Astrocyte (in vitro differentiated cells and primary cell): Measurements from ENCODE around the gene ARHGAP25. TPM values are rescaled to one million over a fixed set of nuclear protein-coding genes. Genes with fewer than 3 reads are reported as not detected.
"Not testable (repeated sequence)": the region's sequence is repeated elsewhere in the genome, so short reads cannot be mapped to it uniquely, and the experiment has no call there.

ENCODE experiments used
- DNase-seq: peaks from one replicate; pipeline ENCODE4 v3.0.0-alpha.2; 2010; ENCODE audit warnings: low read depth
- FAIRE-seq: peaks from 2 replicates; lab custom pipeline; 2011; peaks lifted over from hg19 to GRCh38; lab: Jason Lieb, UNC
- H2AFZ ChIP-seq: 2 replicates; pipeline ENCODE4 v1.6.0; 2012; ENCODE audit warnings: low read depth, low read length, inconsistent platforms
- H3K27ac ChIP-seq: 2 replicates; pipeline ENCODE4 v1.5.1; 2011; ENCODE audit warnings: low read depth, low read length, inconsistent platforms
- H3K27me3 ChIP-seq: 2 replicates; pipeline ENCODE4 v1.6.0; 2011; ENCODE audit warnings: low read length, inconsistent platforms; ENCODE audit not compliant: insufficient read depth
- H3K36me3 ChIP-seq: 2 replicates; pipeline ENCODE4 v1.5.1; 2011; ENCODE audit warnings: low read length, inconsistent platforms; ENCODE audit not compliant: insufficient read depth
- H3K4me1 ChIP-seq: 2 replicates; pipeline ENCODE4 v1.5.1; 2011; ENCODE audit warnings: low read length, inconsistent platforms; ENCODE audit not compliant: insufficient read depth
- H3K4me2 ChIP-seq: 2 replicates; pipeline ENCODE4 v1.6.0; 2012; ENCODE audit warnings: low read length, inconsistent platforms
- H3K4me3 ChIP-seq: 2 replicates; pipeline ENCODE4 v1.5.1; 2011; ENCODE audit warnings: low read depth, mild to moderate bottlenecking, low read length, inconsistent platforms; ENCODE audit not compliant: insufficient read depth
- H3K79me2 ChIP-seq: 2 replicates; pipeline ENCODE4 v1.6.0; 2012; ENCODE audit warnings: mild to moderate bottlenecking, low read length, inconsistent platforms; ENCODE audit not compliant: insufficient read depth
- H3K9ac ChIP-seq: 2 replicates; pipeline ENCODE4 v1.6.0; 2012; ENCODE audit warnings: mild to moderate bottlenecking, low read length, inconsistent platforms
- H3K9me3 ChIP-seq: 2 replicates; pipeline ENCODE4 v1.5.1; 2012; ENCODE audit warnings: low read depth, mild to moderate bottlenecking, low read length, inconsistent platforms; ENCODE audit not compliant: insufficient read depth
- H4K20me1 ChIP-seq: 2 replicates; pipeline ENCODE4 v1.6.0; 2012; ENCODE audit warnings: low read length, inconsistent platforms; ENCODE audit not compliant: insufficient read depth
- H3K27ac Mint-ChIP-seq: one replicate; pipeline ENCODE4 v1.8.0; 2021; ENCODE audit warnings: mild to moderate bottlenecking, mixed read lengths; ENCODE audit not compliant: unreplicated experiment
- H3K27me3 Mint-ChIP-seq: one replicate; pipeline ENCODE4 v1.8.0; 2021; ENCODE audit warnings: low read depth, mixed read lengths; ENCODE audit not compliant: unreplicated experiment
- H3K36me3 Mint-ChIP-seq: one replicate; pipeline ENCODE4 v1.8.0; 2021; ENCODE audit warnings: low read depth, mixed read lengths; ENCODE audit not compliant: unreplicated experiment
- H3K4me1 Mint-ChIP-seq: one replicate; pipeline ENCODE4 v1.8.0; 2021; ENCODE audit warnings: low read depth, mixed read lengths; ENCODE audit not compliant: unreplicated experiment
- H3K4me3 Mint-ChIP-seq: one replicate; pipeline ENCODE4 v1.8.0; 2021; ENCODE audit warnings: mild to moderate bottlenecking, moderate library complexity, mixed read lengths; ENCODE audit not compliant: unreplicated experiment
- H3K9me3 Mint-ChIP-seq: one replicate; pipeline ENCODE4 v1.8.0; 2021; ENCODE audit warnings: mild to moderate bottlenecking, mixed read lengths; ENCODE audit not compliant: unreplicated experiment
- EZH2 ChIP-seq: IDR thresholded peaks from 2 replicates; pipeline ENCODE4 v1.6.1; 2012; ENCODE audit warnings: mild to moderate bottlenecking, low read length, inconsistent platforms; ENCODE audit not compliant: insufficient read depth
- total RNA-seq: library from RNA; stranded (reverse); gene quantifications from 2 replicates; pipeline ENCODE4 v1.2.1, GENCODE V29; 2021
- TF ChIP-seq, protein P1 (sequence below): IDR thresholded peaks from 2 replicates; pipeline ENCODE4 v1.5.1; 2011; ENCODE audit warnings: low read depth, mild to moderate bottlenecking, inconsistent platforms, low read length, moderate library complexity; ENCODE audit not compliant: insufficient read depth

ARHGAP25 gene
- total RNA-seq, 1 donor from 2014 or later, result 0.30 TPM

DNA sequence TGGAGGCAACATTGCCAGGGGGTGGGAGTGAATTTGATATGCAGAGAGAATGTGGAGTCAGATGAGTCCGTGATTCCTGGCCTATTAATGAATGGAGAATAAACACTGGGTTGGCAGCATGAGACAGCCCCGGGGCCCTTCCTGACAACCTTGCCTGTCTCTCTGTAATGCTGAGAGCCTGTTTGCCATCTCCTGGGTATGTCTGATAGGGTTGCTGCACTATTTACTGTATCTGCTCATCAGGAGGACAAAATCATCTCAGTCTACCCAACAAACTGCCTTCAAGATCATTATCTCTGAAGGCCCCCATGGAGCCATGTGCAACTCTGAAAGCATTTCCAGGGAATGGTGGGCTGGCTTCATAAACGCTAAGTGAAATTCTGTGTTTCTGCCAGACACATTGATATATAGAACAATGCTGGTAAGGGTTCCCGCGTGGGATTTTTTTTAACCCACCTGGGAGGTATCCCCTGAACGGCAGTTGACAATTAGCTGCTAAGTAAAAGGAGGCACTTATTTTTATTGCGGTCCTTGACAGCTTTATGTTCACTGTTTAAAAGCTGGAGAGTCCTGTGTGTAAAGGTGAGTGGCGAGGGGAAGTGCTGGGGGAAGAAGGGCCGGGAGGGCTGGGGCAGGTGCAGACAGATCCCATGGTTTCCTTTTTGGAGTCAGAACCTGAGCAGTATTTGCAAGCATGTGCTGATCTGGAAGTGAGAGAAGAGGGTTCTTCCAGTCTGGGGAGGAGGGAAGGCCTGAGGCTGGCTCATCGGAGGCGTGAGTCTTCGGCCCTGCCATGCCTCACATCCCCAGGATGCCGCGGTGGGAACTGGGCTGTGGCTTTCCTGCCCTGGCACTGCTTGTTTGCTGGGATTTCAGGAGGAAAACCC is 64.8 kb downstream of the ARHGAP25 start:
- Histone ChIP-seq H4K20me1 (no peaks in the 10 kb centered on the region), H3K9ac (no peak overlapping the region), H3K79me2 (no peaks in the 10 kb centered on the region), H3K27ac (no peak overlapping the region), H3K36me3 (no peaks in the 10 kb centered on the region), H3K4me3 (no peak overlapping the region), H2AFZ (no peak overlapping the region), H3K4me2 (no peak overlapping the region), H3K9me3 (no peaks in the 10 kb centered on the region), H3K4me1 (no peaks in the 10 kb centered on the region), H3K27me3 (peaks cover 4% of the 10 kb centered on the region)
- no peak for DNase-seq
- Mint-ChIP-seq H3K27ac (no peak overlapping the region), H3K36me3 (peaks cover 4% of the 10 kb centered on the region), H3K9me3 (peaks cover 9% of the 10 kb centered on the region), H3K27me3 (peaks cover 6% of the 10 kb centered on the region), H3K4me1 (no peaks in the 10 kb centered on the region), H3K4me3 (no peak overlapping the region)
- FAIRE-seq, result no peak
- no peak for TF ChIP-seq EZH2
- TF ChIP-seq, protein P1, sequence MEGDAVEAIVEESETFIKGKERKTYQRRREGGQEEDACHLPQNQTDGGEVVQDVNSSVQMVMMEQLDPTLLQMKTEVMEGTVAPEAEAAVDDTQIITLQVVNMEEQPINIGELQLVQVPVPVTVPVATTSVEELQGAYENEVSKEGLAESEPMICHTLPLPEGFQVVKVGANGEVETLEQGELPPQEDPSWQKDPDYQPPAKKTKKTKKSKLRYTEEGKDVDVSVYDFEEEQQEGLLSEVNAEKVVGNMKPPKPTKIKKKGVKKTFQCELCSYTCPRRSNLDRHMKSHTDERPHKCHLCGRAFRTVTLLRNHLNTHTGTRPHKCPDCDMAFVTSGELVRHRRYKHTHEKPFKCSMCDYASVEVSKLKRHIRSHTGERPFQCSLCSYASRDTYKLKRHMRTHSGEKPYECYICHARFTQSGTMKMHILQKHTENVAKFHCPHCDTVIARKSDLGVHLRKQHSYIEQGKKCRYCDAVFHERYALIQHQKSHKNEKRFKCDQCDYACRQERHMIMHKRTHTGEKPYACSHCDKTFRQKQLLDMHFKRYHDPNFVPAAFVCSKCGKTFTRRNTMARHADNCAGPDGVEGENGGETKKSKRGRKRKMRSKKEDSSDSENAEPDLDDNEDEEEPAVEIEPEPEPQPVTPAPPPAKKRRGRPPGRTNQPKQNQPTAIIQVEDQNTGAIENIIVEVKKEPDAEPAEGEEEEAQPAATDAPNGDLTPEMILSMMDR, result no peak

DNA sequence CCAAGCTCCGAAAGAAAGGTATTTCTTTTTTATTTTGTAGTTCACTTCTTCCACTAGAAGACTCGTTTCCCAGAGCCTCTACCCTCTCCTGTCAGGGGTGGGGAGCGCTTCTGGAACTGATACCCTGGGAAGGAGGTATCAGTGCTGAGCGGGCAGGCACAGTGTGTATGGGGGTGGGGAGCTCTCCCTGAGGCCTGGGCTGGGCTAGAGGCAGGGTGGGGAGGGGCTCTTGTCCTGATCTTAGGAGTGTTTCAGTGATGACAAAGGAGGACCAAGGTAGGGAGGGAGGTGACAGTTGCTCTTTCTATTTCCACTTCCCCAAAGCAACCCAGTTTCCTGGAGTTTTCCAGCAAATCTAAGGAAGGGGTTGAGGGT is 65.4 kb downstream of the ARHGAP25 start:
- H3K4me1 ChIP-seq, result no peaks in the 10 kb centered on the region
- H3K9ac ChIP-seq, result no peak overlapping the region
- H3K79me2 ChIP-seq, result no peaks in the 10 kb centered on the region
- Mint-ChIP-seq H3K36me3 (peaks cover 4% of the 10 kb centered on the region), H3K27me3 (peaks cover 12% of the 10 kb centered on the region), H3K4me1 (no peaks in the 10 kb centered on the region), H3K27ac (no peak overlapping the region), H3K9me3 (peaks cover 9% of the 10 kb centered on the region), H3K4me3 (no peak overlapping the region)
- DNase-seq, result no peak
- TF ChIP-seq, protein P1, result no peak
- no peak for TF ChIP-seq EZH2
- no peak for FAIRE-seq
- H3K4me2 ChIP-seq, result no peak overlapping the region
- no peak overlapping the region for H2AFZ ChIP-seq
- no peaks in the 10 kb centered on the region for H3K9me3 ChIP-seq
- H3K4me3 ChIP-seq, result no peak overlapping the region
- H4K20me1 ChIP-seq, result no peaks in the 10 kb centered on the region
- peaks cover 4% of the 10 kb centered on the region for H3K27me3 ChIP-seq
- no peak overlapping the region for H3K27ac ChIP-seq
- H3K36me3 ChIP-seq, result no peaks in the 10 kb centered on the region

DNA sequence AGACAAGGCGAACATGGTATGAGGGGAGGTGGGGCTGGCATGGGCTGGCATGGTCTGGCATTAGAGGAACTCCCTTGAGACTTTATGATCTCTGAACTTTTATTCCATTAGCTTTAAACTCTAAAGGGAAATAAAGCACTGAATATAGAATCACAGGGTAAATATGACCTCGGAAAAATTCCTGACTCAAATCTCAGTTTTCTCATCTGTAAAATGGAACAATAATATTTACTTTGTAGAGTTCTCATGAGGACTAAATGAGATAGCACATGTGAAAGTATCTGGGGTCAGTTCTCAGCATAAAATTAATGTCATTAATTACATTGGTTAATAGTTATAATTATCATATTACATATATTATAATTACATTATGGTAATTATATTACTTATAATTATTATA is 65.9 kb downstream of the ARHGAP25 start:
- H3K4me1 ChIP-seq, result no peaks in the 10 kb centered on the region
- no peaks in the 10 kb centered on the region for H3K9me3 ChIP-seq
- no peak overlapping the region for H3K9ac ChIP-seq
- H3K4me3 ChIP-seq, result no peak overlapping the region
- peaks cover 4% of the 10 kb centered on the region for H3K27me3 ChIP-seq
- Mint-ChIP-seq H3K27ac (no peak overlapping the region), H3K27me3 (peaks cover 12% of the 10 kb centered on the region), H3K4me1 (no peaks in the 10 kb centered on the region), H3K4me3 (no peak overlapping the region), H3K36me3 (peaks cover 4% of the 10 kb centered on the region), H3K9me3 (peaks cover 9% of the 10 kb centered on the region)
- no peak overlapping the region for H2AFZ ChIP-seq
- H3K4me2 ChIP-seq, result no peak overlapping the region
- no peaks in the 10 kb centered on the region for H4K20me1 ChIP-seq
- no peak overlapping the region for H3K27ac ChIP-seq
- DNase-seq (no peak), FAIRE-seq (no peak)
- no peaks in the 10 kb centered on the region for H3K79me2 ChIP-seq
- TF ChIP-seq, protein P1, result no peak
- no peak for TF ChIP-seq EZH2
- no peaks in the 10 kb centered on the region for H3K36me3 ChIP-seq

DNA sequence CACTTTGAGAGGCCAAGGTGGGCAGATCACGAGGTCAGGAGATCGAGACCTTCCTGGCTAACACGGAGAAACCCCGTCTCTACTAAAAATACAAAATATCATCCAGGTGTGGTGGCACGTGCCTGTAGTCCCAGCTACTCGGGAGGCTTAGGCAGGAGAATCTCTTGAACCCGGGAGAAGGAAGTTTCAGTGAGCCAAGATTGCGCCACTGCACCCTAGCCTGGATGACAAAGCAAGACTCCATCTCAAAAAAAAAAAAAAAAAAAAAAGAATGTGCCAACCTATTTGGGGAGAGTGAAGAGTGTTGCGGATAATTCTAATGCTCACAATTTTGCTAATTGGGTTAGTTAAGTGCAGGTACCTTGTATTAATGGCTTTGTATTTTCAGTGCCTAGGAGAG is 67.5 kb downstream of the ARHGAP25 start:
- not testable (repeated sequence) for H3K4me3 Mint-ChIP-seq, H3K4me2 ChIP-seq, H3K36me3 Mint-ChIP-seq, H3K4me1 ChIP-seq, H2AFZ ChIP-seq, H3K9me3 Mint-ChIP-seq, FAIRE-seq, H3K36me3 ChIP-seq, H4K20me1 ChIP-seq, H3K27ac ChIP-seq, H3K27ac Mint-ChIP-seq, H3K27me3 ChIP-seq, H3K9ac ChIP-seq, H3K4me3 ChIP-seq, H3K79me2 ChIP-seq, H3K9me3 ChIP-seq, DNase-seq
- peaks cover 10% of the 10 kb centered on the region for H3K4me1 Mint-ChIP-seq
- peaks cover 12% of the 10 kb centered on the region for H3K27me3 Mint-ChIP-seq
